GM13977 (cell line): Measurements from ENCODE around the gene MINDY4.
A peak's percentile ranks its signal among the peaks of the same experiment; 100 is the strongest.

Experiments
- DNase-seq: peaks from one replicate; pipeline ENCODE4 v3.0.0; 2012; ENCODE audit warnings: low spot score
- in situ Hi-C: fragments of 300-500 bp; cut with MboI; formaldehyde crosslinking; loops from one replicate; pipeline ENCODE4 v1.12.0; 2022; ENCODE audit warnings: low sequenced_read_pairs, low pct_unique_long_range_greater_than_20kb, mixed read lengths, inconsistent platforms; ENCODE audit not compliant: unreplicated experiment
- TF ChIP-seq, protein P1 (sequence below): IDR thresholded peaks from 2 replicates; pipeline ENCODE4 v1.5.1; 2012; ENCODE audit warnings: mild to moderate bottlenecking, control low read depth; ENCODE audit not compliant: insufficient read depth; ENCODE audit errors: extremely low read depth, missing control alignments

The MINDY4 gene

GRCh38 chr7:30904561-30904960 is 133.3 kb downstream of the MINDY4 start:
- DNase-seq = no peak
- in situ Hi-C loops = no loop called here
- TF ChIP-seq, protein P1, sequence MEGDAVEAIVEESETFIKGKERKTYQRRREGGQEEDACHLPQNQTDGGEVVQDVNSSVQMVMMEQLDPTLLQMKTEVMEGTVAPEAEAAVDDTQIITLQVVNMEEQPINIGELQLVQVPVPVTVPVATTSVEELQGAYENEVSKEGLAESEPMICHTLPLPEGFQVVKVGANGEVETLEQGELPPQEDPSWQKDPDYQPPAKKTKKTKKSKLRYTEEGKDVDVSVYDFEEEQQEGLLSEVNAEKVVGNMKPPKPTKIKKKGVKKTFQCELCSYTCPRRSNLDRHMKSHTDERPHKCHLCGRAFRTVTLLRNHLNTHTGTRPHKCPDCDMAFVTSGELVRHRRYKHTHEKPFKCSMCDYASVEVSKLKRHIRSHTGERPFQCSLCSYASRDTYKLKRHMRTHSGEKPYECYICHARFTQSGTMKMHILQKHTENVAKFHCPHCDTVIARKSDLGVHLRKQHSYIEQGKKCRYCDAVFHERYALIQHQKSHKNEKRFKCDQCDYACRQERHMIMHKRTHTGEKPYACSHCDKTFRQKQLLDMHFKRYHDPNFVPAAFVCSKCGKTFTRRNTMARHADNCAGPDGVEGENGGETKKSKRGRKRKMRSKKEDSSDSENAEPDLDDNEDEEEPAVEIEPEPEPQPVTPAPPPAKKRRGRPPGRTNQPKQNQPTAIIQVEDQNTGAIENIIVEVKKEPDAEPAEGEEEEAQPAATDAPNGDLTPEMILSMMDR = no peak

DNA sequence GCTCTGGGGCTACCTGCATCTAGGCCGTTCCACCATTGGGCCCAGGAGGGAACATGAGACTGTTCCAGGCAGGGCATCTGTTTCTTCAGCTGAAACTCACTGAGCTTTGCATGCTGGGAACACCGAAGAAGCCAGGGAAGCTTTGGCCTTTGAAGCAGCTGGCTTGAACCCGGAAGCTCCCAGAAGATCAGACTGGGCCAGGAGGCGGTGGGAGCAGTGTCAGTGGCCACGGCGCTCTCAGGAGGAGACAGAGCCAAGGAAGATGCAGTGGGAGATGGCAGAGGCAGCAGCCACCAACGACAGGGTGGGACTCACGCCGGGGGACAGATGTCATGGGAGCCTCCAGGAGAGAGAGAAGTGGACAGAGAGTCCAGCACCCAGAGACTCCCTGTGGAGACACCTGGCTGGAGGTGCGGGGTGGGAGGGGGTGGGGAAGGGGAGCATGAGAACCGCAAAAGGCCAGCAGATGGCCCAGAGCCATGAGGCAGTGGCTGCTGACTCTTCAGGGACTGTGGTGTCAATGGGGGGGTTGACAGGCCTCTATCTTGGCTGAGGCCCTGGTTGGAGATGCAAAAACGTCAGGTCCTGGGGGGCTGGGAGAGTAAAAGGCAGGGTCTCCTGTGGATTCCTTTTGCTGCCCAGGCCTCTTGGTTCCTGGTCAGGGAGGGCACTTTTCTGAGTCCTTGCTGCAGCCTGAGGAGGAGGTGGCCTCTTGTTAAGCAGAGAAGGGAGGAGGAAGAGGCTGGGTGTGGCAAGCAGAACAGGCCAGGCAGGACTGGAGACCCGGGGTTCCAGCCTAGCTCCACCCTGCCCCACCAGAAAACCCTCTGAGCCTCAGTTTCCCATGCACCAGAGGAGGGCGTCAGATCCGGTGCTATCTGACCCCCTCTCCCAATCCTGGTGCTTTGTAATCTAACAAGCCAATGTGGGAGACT is 134.1 kb downstream of the MINDY4 start:
- TF ChIP-seq, protein P1 = no peak
- in situ Hi-C loops = no loop called here
- DNase-seq = no peak

DNA sequence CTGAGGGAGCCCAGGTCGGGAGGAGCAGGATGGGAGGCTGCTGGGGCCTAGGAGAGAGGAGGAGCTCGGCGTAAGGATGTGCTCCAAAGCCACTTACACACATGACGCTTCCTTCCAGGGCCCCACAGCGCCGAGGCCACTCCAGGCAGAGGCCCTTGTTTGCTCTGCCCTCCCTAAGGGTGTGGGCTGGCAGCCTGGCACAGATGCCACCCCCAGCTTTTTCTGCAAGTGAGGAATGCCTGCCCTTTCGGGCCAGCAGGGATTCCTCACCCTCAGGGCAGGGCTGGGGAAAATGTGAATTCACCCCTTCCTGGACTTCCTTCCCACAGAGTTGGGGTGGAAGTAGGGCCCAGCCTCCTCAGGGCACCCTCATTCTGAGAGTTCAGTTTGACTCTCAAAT is 134.8 kb downstream of the MINDY4 start:
- TF ChIP-seq, protein P1 = no peak
- in situ Hi-C loops = no loop called here
- DNase-seq = no peak

- in situ Hi-C loops = no loop called here
- DNase-seq = no peak
- TF ChIP-seq, protein P1 = no peak
Observed at GRCh38 chr7:30906515-30907240, 135.5 kb downstream of the MINDY4 start.

GRCh38 chr7:30907527-30908267 is 136.5 kb downstream of the MINDY4 start:
- no peak for DNase-seq
- in situ Hi-C loops = no loop called here
- TF ChIP-seq, protein P1 = no peak

DNA sequence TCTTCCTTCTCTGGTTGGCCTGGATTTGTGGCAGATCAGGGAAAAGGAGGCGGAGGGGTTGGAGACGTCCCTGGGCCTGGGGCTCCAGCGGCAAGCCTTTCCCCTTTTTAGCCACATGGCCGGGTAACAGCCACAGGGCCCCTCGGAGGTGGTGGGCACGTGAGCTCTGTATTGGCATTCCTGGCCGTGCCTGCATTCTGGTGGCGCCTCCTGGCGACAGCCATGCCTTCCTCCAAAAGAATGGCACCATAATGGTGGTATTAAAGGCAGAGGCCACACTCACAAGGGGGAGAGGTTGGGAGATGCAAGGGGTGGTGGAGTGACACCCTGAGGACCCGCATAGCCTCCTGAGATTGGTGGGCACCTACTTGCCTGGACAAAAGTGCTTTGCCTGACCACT is 137.5 kb downstream of the MINDY4 start:
- TF ChIP-seq, protein P1 = peak; percentile 35
- in situ Hi-C loops = no loop called here
- DNase-seq = peak; percentile 34
